A549 (cell line): ENCODE measurements around the gene MLST8. TPM values are rescaled to one million over a fixed set of nuclear protein-coding genes. Genes with fewer than 3 reads are reported as not detected.

Experiments
- ATAC-seq, 2 experiments: fragments of 200-7000 bp in 1 of 2; fragments of >200 bp in 1 of 2; cut with Nextera tagmentation in 1 of 2; cut with Tn5 transposase in 1 of 2; 3 replicates each; pipeline versions ENCODE4 v1.8.0 to v1.9.1; 2018 to 2020; ENCODE audit warnings: mild to moderate bottlenecking in 1 of 2, moderate library complexity in 1 of 2
- CTCF ChIA-PET: fragments of 300-600 bp; sonication (Branson Sonifier 250); formaldehyde crosslinking; extraction: SDS; loops from one replicate; lab custom pipeline; 2021; ENCODE audit warnings: antibody characterized with exemption, inconsistent platforms; lab: Yijun Ruan, JAX
- POLR2A ChIA-PET: fragments of 350-600 bp; formaldehyde crosslinking; extraction: SDS; loops from one replicate; lab custom pipeline; 2021; ENCODE audit warnings: antibody characterized with exemption, inconsistent platforms; lab: Yijun Ruan, JAX
- DNase-seq, 2 experiments: peaks; one replicate each; pipeline versions ENCODE4 v3.0.0 to v3.0.0-alpha.2; 2011 to 2016; ENCODE audit warnings: low read depth in 1 of 2, low spot score in 1 of 2
- FAIRE-seq: peaks from 2 replicates; lab custom pipeline; 2011; peaks lifted over from hg19 to GRCh38; lab: Jason Lieb, UNC
- H3K27ac ChIP-seq, 2 experiments: fragments of >200 bp; sonication (Bioruptor Twin); formaldehyde crosslinking; 3 replicates each; pipeline ENCODE4 v1.5.1; 2016 to 2017
- H3K4me1 ChIP-seq: fragments of >200 bp; sonication (Bioruptor Twin); formaldehyde crosslinking; 3 replicates; pipeline ENCODE4 v1.6.1; 2016
- H3K4me2 ChIP-seq: fragments of >200 bp; sonication (Bioruptor Twin); formaldehyde crosslinking; 3 replicates; pipeline ENCODE4 v1.6.1; 2016
- H3K4me3 ChIP-seq: fragments of >200 bp; sonication (Bioruptor Twin); formaldehyde crosslinking; 3 replicates; pipeline ENCODE4 v1.5.1; 2016
- H3K9me3 ChIP-seq: fragments of >200 bp; sonication (Bioruptor Twin); formaldehyde crosslinking; 3 replicates; pipeline ENCODE4 v1.6.1; 2016
- ATOH8 ChIP-seq: fragments of 250-450 bp; sonication (Bioruptor Pico); IDR thresholded peaks from 2 replicates; pipeline ENCODE4 v1.5.0; 2020; ENCODE audit warnings: low read depth, mild to moderate bottlenecking, moderate library complexity
- BCL3 ChIP-seq: fragments of >200 bp; sonication (Bioruptor Twin); formaldehyde crosslinking; IDR thresholded peaks from 3 replicates; pipeline ENCODE4 v1.6.1; 2016
- BHLHE40 ChIP-seq: IDR thresholded peaks from 2 replicates; pipeline ENCODE4 v1.6.1; 2012; ENCODE audit warnings: low read depth, low read length, inconsistent platforms
- CEBPB ChIP-seq, 2 experiments: fragments of >200 bp in 1 of 2; sonication (Bioruptor Twin) in 1 of 2; formaldehyde crosslinking in 1 of 2; IDR thresholded peaks; 2 replicates each; pipeline ENCODE4 v1.6.1; 2012 to 2016
- CHD2 ChIP-seq: fragments of 150-350 bp; IDR thresholded peaks from 2 replicates; pipeline ENCODE4 v1.6.1; 2014; ENCODE audit warnings: low read length; ENCODE audit not compliant: partially characterized antibody
- ELK1 ChIP-seq: fragments of 150-350 bp; IDR thresholded peaks from 2 replicates; pipeline ENCODE4 v1.6.1; 2014; ENCODE audit warnings: low read depth, mild to moderate bottlenecking, low read length
- FOSB ChIP-seq: fragments of 250-450 bp; sonication (Bioruptor Pico); IDR thresholded peaks from 2 replicates; pipeline ENCODE4 v1.5.0; 2020; ENCODE audit warnings: mild to moderate bottlenecking, moderate library complexity
- FOSL2 ChIP-seq, 2 experiments: fragments of 450-650 bp in 1 of 2; fragments of >200 bp in 1 of 2; sonication (Bioruptor Twin) in 1 of 2; formaldehyde crosslinking; IDR thresholded peaks; 2 replicates each; pipeline versions ENCODE4 v1.5.0 to v1.6.1; 2016 to 2020; ENCODE audit warnings: mild to moderate bottlenecking in 1 of 2, moderate library complexity in 1 of 2
- HOXB5 ChIP-seq: fragments of 250-450 bp; sonication (Bioruptor Pico); IDR thresholded peaks from 2 replicates; pipeline ENCODE4 v1.5.0; 2020; ENCODE audit warnings: mild to moderate bottlenecking, moderate library complexity
- JUN ChIP-seq, 2 experiments: fragments of >200 bp; sonication (Bioruptor Twin); formaldehyde crosslinking; IDR thresholded peaks; 2 replicates in 1 of 2; 3 replicates in 1 of 2; pipeline ENCODE4 v1.6.1; 2016 to 2017
- KDM1A ChIP-seq: fragments of 200-600 bp; sonication (generic); IDR thresholded peaks from 2 replicates; pipeline ENCODE4 v1.6.1; 2016; ENCODE audit warnings: low read depth, mild to moderate bottlenecking
- MAX ChIP-seq: IDR thresholded peaks from 2 replicates; pipeline ENCODE4 v1.6.1; 2012
- MYC ChIP-seq: IDR thresholded peaks from 2 replicates; pipeline ENCODE4 v1.6.1; 2012; ENCODE audit warnings: mild to moderate bottlenecking, inconsistent platforms, low read length, improper control_type of control experiment, borderline replicate concordance
- PBX3 ChIP-seq: IDR thresholded peaks from 2 replicates; pipeline ENCODE4 v1.6.1; 2012
- PHF8 ChIP-seq: fragments of 200-600 bp; sonication (generic); IDR thresholded peaks from 2 replicates; pipeline ENCODE4 v1.6.1; 2016; ENCODE audit warnings: low read depth, mild to moderate bottlenecking, antibody characterized with exemption, moderate library complexity, borderline replicate concordance
- POLR2A ChIP-seq: IDR thresholded peaks from 2 replicates; pipeline ENCODE4 v1.6.1; 2012; ENCODE audit warnings: mild to moderate bottlenecking, low read length
- POLR2AphosphoS2 ChIP-seq: conservative IDR thresholded peaks from 2 replicates; pipeline ENCODE4 v1.6.1; 2012; ENCODE audit warnings: low read length, improper control_type of control experiment, inconsistent platforms
- RAD21 ChIP-seq, 2 experiments: fragments of >200 bp in 1 of 2; sonication (Bioruptor Twin) in 1 of 2; formaldehyde crosslinking in 1 of 2; IDR thresholded peaks in 1 of 2; conservative IDR thresholded peaks in 1 of 2; 2 replicates in 1 of 2; 3 replicates in 1 of 2; pipeline ENCODE4 v1.6.1; 2012 to 2018; ENCODE audit warnings: inconsistent platforms in 1 of 2
- REST ChIP-seq: fragments of 200-600 bp; sonication (generic); IDR thresholded peaks from 2 replicates; pipeline ENCODE4 v1.6.1; 2016; ENCODE audit warnings: antibody characterized with exemption, mild to moderate bottlenecking, moderate library complexity
- RNF2 ChIP-seq: fragments of 200-600 bp; sonication (generic); IDR thresholded peaks from 2 replicates; pipeline ENCODE4 v1.6.1; 2016; ENCODE audit warnings: low read depth, mild to moderate bottlenecking, antibody characterized with exemption, moderate library complexity, borderline replicate concordance
- SMC3 ChIP-seq: fragments of >200 bp; sonication (Bioruptor Twin); formaldehyde crosslinking; IDR thresholded peaks from 3 replicates; pipeline ENCODE4 v1.6.1; 2018; ENCODE audit warnings: inconsistent platforms
- TFCP2L1 ChIP-seq: fragments of 250-450 bp; sonication (Bioruptor Pico); IDR thresholded peaks from 2 replicates; pipeline ENCODE4 v1.5.0; 2021; ENCODE audit warnings: mild to moderate bottlenecking
- USF2 ChIP-seq: fragments of 450-650 bp; IDR thresholded peaks from 2 replicates; pipeline ENCODE4 v1.6.1; 2014; ENCODE audit warnings: antibody characterized with exemption
- WGBS: methylation state at CpG from one replicate; pipeline ENCODE4 v1.1.6; 2017; ENCODE audit errors: missing lambda C conversion rate; 5-methylcytosine and 5-hydroxymethylcytosine counted together
- polyA plus RNA-seq, 4 experiments: library from polyadenylated mRNA; depleted of rRNA in 3 of 4; stranded (reverse); fragments of >200 nt; fragmentation: RNase III in 1 of 4; extraction: RNeasy Plus Mini Kit Qiagen cat#74134 plus additional on column Dnase treatment in 1 of 4; gene quantifications; 2 replicates in 3 of 4; 3 replicates in 1 of 4; pipeline ENCODE4 v1.2.3, GENCODE V29; 2011 to 2017

The MLST8 gene
- polyA plus RNA-seq, 2 of the 4 experiments (the other 2 are of a cell fraction), result 46.8 to 53.9 TPM

- TF ChIP-seq ELK1 (no peak), FOSB (0 out of 2 replicates have a peak, but pooled peaks have one; percentile 60), CEBPB (IDR thresholded peaks at IDR 0.05) (peak in 1 of 2 experiments; percentile 46; a peak in 1 of 4 replicates)
- ATAC-seq (peak in 1 of 2 experiments; percentile 7; a peak in 3 of 6 replicates), FAIRE-seq (no peak), DNase-seq (peak in 1 of 2 experiments; percentile 67)
- ChIA-PET POLR2A (interaction anchor here (0.6 to 4.9 kb wide), 16 partner anchors 8 to 432 kb away, joined by 3 to 25 read pairs (median 4); partner anchors contain the start of genes DNASE1L2, KCTD5, PGP and RNPS1), CTCF (interaction anchor here (0.6 to 3.5 kb wide), 20 partner anchors 9 to 254 kb away, joined by 3 to 33 read pairs (median 4); partner anchors contain the start of gene CASKIN1)
- peak overlapping the region; percentile 91 for H3K4me3 ChIP-seq
- peaks cover 20% of the 10 kb centered on the region for H3K4me1 ChIP-seq
- H3K27ac ChIP-seq, result peak overlapping the region; percentile 96 to 98
- WGBS, result 1% methylated on average over 32 of the region's 35 CpGs
- no peaks in the 10 kb centered on the region for H3K9me3 ChIP-seq
- H3K4me2 ChIP-seq, result peak overlapping the region; percentile 70
These were observed 45.5 kb downstream of the MLST8 start for GRCh38 chr16:2250652-2251295.

- FAIRE-seq, result no peak
- no peak; the same call in 1 of the 2 replicates for TF ChIP-seq RNF2
- TF ChIP-seq CHD2, result no peak
- TF ChIP-seq HOXB5 (CRISPR knock-in tag), result no peak
- peak; percentile 87 to 96 for TF ChIP-seq JUN (IDR thresholded peaks at IDR 0.05)
- TF ChIP-seq BCL3, result peak; percentile 94
- TF ChIP-seq REST, result no peak
- no peak for TF ChIP-seq ATOH8
- peak; percentile 31; the same call in 1 of the 2 replicates for TF ChIP-seq TFCP2L1 (CRISPR knock-in tag)
- no peak for TF ChIP-seq BHLHE40
- TF ChIP-seq PBX3, result no peak; the same call in 1 of the 2 replicates
- peak; percentile 32; the same call in 1 of the 2 replicates for TF ChIP-seq MYC
- TF ChIP-seq POLR2A, result peak; percentile 88
- no peak for TF ChIP-seq KDM1A
- peak; percentile 43 to 70 for TF ChIP-seq RAD21 (conservative IDR thresholded peaks at IDR 0.05 in 1 of 2, IDR thresholded peaks at IDR 0.05 in 1 of 2)
- 0 out of 2 replicates have a peak, but pooled peaks have one; percentile 20 for TF ChIP-seq PHF8
- peak; percentile 78 for TF ChIP-seq MAX
- no peak for TF ChIP-seq FOSL2 (IDR thresholded peaks at IDR 0.05)
- TF ChIP-seq FOSL2 (CRISPR knock-in tag; IDR thresholded peaks at IDR 0.05), result no peak; the same call in 1 of the 2 replicates
- TF ChIP-seq USF2, result no peak
- TF ChIP-seq SMC3, result peak; percentile 46; the same call in 2 of the 3 replicates
- TF ChIP-seq POLR2AphosphoS2, result peak; percentile 87; the same call in 1 of the 2 replicates
These were observed 46.2 kb downstream of the MLST8 start, which contains the start of gene ECI1 for GRCh38 chr16:2251296-2252111. TSS of gene ECI1 (minus strand) at chr16:2251587. CDS start at chr16:2251566, 21 bp downstream.

More at GRCh38 chr16:2251296-2252111, 46.2 kb downstream of the MLST8 start, which contains the start of gene ECI1:
- ChIA-PET POLR2A (interaction anchor here (0.8 to 4.9 kb wide), 17 partner anchors 9 to 352 kb away, joined by 3 to 25 read pairs (median 4); partner anchors contain the start of genes DNASE1L2, PGP, RNPS1 and RPS2), CTCF (interaction anchor here (0.5 to 3.5 kb wide), 28 partner anchors 8 to 250 kb away, joined by 3 to 33 read pairs (median 3); partner anchors contain the start of genes CASKIN1, E4F1 and TRAF7)
- H3K4me3 ChIP-seq, result peak within 1 kb of the TSS; percentile 91
- ATAC-seq (peak; percentile 83 to 88), DNase-seq (peak; percentile 96 to 98)
- peaks cover 20% of the 10 kb centered on the region for H3K4me1 ChIP-seq
- 12% methylated on average over 4 of the region's 88 CpGs for WGBS
- peak within 1 kb of the TSS; percentile 70 for H3K4me2 ChIP-seq
- H3K27ac ChIP-seq, result peak within 1 kb of the TSS; percentile 96 to 98
- H3K9me3 ChIP-seq, result no peaks in the 10 kb centered on the region
